NCI-H524 treated with DMSO at 0.1 percent for 48 hours (cell line): ENCODE data around the gene MRPL43.

ENCODE experiments used
- DNase-seq: peaks from one replicate; lab custom pipeline; 2025; lab: John Stamatoyannopoulos, UW

The MRPL43 gene

DNA sequence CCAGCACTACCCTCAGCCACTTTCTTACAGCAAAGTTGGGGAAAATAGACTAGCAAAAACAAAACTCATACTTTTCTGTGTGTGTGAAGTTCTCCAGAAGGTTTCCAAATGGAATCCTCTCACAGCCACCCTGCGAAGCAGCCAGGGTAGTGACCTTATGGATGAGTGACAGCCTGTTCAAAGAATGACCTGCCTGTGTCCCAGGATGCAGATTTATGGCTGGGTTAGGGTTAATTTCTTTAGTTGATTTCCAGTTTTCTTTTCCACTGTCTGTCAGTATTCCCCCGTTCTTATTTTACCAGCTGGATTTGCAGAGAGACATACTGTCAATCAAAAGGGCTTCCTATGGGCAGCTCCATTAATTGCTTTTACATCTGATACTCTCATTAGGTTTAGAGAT lies 20.4 kb downstream of the MRPL43 start:
- DNase-seq: no peak

GRCh38 chr10:100965820-100966219 lies 21.5 kb downstream of the MRPL43 start:
- DNase-seq: no peak

DNA sequence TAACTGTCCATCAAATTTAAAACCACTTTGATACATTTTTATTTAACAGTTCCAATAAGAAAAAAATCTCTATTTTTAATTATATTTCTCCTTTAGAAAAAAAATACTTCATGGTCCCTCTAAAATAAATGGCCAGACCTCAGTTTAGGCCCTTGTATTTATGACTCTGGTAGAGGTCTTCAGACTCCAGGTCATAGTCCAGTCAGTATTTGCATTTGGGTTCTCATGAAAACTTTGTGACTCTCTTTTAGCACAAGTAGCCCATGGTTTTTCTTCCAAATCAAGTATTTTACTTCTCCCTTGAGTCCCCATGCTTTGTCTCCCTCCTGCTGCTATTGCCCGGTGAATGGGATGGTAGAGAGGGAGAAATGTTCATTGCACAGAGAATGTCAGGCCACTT lies 23.5 kb downstream of the MRPL43 start:
- no peak for DNase-seq

DNA sequence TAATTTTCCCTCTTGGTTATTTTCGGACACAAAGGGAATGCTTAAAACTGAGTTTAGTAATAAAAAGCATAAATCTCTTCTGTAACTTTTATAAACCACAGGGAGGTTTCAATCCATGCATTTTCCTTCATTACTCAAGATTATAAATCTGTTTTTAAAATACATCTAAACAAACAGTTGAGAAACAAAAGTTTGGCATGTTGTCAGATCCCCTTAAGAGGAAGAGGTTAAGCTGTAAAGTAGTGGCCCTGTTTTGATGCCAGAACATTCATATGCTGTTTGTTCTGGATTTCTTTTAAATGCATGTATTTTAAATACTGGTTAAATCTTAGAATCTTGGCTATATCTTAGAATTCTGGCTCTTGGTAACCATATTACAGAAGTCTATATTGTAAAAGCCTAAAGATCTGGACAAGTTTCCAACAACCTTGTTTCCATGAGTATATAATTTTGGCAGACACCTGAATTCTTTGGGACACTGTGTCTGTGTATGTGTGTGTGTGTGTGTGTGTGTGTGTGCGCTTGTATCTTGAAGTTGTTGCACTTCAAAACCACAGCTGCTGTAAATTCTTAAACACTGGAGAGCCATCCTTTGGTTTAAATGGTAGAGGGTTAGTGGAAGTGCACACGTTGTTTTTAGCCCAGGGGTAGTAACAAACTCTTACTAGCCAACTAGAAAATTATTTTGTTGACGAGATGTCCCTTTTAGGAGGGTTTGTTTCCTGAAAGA lies 24.8 kb downstream of the MRPL43 start:
- no peak for DNase-seq

DNA sequence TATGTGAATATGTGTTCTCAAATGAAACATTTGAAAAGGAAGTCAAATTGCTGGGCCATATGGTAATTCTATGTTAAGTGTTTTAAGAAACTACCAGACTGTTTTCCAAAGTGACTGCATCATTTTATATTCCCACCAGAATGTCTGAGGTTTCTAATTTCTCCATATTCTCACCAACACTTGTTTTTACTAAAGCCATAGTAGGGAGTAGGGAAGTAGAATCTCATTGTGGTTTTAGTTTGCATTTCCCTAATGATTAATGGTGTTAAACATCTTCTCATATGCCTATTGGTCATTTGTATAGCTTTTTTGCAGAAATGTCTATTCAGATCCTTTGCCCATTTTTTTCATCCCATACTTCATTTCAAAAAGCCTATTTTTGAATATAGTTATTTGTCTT lies 27.0 kb downstream of the MRPL43 start:
- DNase-seq: no peak

DNA sequence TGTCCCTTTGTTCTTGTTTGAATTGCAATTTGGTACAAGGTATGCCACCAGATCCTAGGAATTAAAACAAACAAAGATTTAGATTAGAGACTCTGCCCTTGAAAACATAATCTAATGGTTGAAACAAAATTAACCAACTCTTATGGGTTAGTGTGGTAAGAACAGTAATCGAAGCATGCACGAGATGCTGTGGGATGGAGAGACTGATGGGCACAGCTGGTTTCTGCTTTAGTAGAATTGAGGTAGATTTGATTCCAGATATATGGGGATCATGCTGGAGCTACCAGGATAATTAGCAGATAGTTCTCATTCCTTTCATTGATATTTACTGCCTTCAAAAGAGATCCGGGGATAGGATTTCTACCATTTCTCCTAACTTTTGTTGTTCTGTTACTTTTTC lies 38.4 kb downstream of the MRPL43 start:
- no peak for DNase-seq

DNA sequence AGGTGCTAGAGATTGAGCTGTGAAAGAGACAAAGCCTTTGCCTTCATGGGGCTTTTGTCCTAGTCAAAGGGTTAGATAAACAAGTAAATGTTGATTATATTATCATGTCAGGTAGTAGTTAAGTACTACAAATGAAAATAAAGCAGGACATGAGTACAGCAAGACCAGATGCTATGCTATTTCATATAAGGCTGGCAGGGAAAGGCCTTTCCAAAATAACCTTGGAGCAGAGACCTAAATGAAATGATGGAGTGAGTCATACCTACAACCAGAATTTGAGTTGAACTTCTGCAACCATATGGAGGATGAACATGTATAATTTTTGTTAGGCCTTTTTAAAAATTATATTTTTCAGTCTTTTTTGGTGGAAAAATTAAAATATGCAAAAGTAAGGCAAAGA lies 41.5 kb downstream of the MRPL43 start:
- no peak for DNase-seq

GRCh38 chr10:100943508-100943907 lies 43.8 kb downstream of the MRPL43 start:
- no peak for DNase-seq

DNA sequence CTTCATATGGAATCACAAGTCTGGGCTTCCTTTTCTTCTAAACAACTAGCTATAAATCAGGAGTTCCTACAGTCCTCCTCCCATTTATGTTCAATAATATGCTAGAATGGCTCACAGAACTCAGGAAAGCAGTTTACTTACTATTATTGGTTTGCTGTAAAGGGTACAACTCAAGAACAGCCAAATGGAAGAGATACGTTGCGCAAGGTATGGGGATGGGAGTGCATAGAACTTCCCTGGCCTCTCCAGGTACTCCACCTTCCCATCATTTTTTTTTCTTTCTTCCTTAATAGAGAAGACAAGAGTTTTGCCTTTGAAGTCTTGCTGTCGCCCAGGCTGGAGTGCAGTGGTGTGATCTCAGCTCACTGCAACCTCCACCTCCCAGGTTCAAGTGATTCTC lies 45.1 kb downstream of the MRPL43 start:
- no peak for DNase-seq

DNA sequence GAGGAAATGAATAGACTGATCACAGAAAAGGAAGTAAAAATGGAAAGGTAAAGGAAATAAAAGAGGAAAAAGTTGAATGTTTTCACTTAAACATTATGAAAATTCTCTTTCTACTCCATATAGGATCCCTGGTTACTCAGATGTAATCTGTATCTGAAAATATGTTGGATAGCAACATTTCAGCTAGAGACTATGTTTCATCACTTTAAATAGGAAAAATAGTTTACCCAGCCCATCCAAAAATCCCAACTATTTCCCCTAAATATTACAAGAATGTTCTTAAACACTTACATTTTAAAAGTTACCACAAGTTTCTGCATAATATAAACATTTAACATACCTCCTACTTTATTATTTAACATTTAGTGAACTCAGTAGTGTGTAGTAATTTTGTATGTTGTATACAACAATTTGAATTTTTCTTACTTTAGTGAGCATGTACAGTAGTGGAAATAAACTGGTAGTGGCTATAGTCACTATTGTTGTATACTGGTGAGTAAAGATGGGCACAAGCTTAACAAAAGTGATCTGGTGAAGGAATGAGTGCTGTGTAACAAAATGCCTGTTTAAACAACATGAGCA lies 47.4 kb downstream of the MRPL43 start:
- DNase-seq: no peak
